Transverse colon (tissue), 4 donors: Measurements from ENCODE around the gene MIER2.

Experiments
- CTCF ChIP-seq, 5 experiments: fragments of 200-600 bp in 3 of 5; fragments of 450-650 bp in 2 of 5; sonication (generic) in 3 of 5; IDR thresholded peaks; 1 replicate in 2 of 5; 2 replicates in 3 of 5; pipeline ENCODE4 v1.5.1; 2016 to 2017; ENCODE audit warnings: antibody characterized with exemption in 5 of 5, inconsistent platforms in 3 of 5, mild to moderate bottlenecking in 2 of 5, moderate library complexity in 1 of 5
- EP300 ChIP-seq: sonication (generic); formaldehyde crosslinking; IDR thresholded peaks from one replicate; pipeline ENCODE4 v1.6.1; 2017; ENCODE audit warnings: antibody characterized with exemption, low read depth
- POLR2A ChIP-seq: fragments of 450-650 bp; IDR thresholded peaks from one replicate; pipeline ENCODE4 v1.6.1; 2016; ENCODE audit warnings: antibody characterized with exemption, mild to moderate bottlenecking, moderate library complexity
- POLR2AphosphoS5 ChIP-seq, 3 donors: sonication (generic); formaldehyde crosslinking; IDR thresholded peaks; one replicate each; pipeline ENCODE4 v1.6.1; 2016; ENCODE audit warnings: antibody characterized with exemption in 3 of 3

GRCh38 chr19:334296-335071 is 10.1 kb downstream of the MIER2 start:
- no peak for TF ChIP-seq POLR2A
- TF ChIP-seq CTCF (IDR thresholded peaks at IDR 0.05) = no peak
- TF ChIP-seq POLR2AphosphoS5 (IDR thresholded peaks at IDR 0.05) = no peak
- TF ChIP-seq EP300 = no peak
